KOPT-K1 (cell line): ENCODE data around the gene TGFBRAP1.
A peak's percentile ranks its signal among the peaks of the same experiment; 100 is the strongest.

ENCODE experiments used
- H3K27ac ChIP-seq: fragments of 200-600 bp; sonication (generic); 2 replicates; pipeline ENCODE4 v1.5.1; 2016; ENCODE audit warnings: antibody characterized with exemption, mild to moderate bottlenecking, low read depth, low read length; ENCODE audit not compliant: poor library complexity, severe bottlenecking
- H3K36me3 ChIP-seq: fragments of 200-600 bp; sonication (generic); 2 replicates; pipeline ENCODE4 v1.5.1; 2017; ENCODE audit warnings: antibody characterized with exemption, mild to moderate bottlenecking, low read length, moderate library complexity; ENCODE audit not compliant: insufficient read depth
- H3K9me3 ChIP-seq: fragments of 200-600 bp; sonication (generic); 2 replicates; pipeline ENCODE4 v1.5.1; 2017; ENCODE audit warnings: antibody characterized with exemption, low read length, mild to moderate bottlenecking; ENCODE audit not compliant: insufficient read depth, poor library complexity, severe bottlenecking

TGFBRAP1 gene

GRCh38 chr2:105365206-105365605 lies 35.7 kb upstream of the TGFBRAP1 start:
- H3K36me3 ChIP-seq: peaks cover under 1% of the 10 kb centered on the region; the same call in 1 of the 2 replicates
- H3K9me3 ChIP-seq: no peaks in the 10 kb centered on the region
- peak overlapping the region; percentile 13 for H3K27ac ChIP-seq

- Histone ChIP-seq H3K27ac (peak overlapping the region; percentile 13), H3K9me3 (no peaks in the 10 kb centered on the region), H3K36me3 (peaks cover 6% of the 10 kb centered on the region)
These were observed 35.1 kb upstream of the TGFBRAP1 start for GRCh38 chr2:105364436-105365139.

- H3K9me3 ChIP-seq: peaks cover 2% of the 10 kb centered on the region
- H3K36me3 ChIP-seq: peaks cover 18% of the 10 kb centered on the region
- H3K27ac ChIP-seq: peak overlapping the region; percentile 90
These were observed 33.5 kb upstream of the TGFBRAP1 start for GRCh38 chr2:105362862-105363591.

DNA sequence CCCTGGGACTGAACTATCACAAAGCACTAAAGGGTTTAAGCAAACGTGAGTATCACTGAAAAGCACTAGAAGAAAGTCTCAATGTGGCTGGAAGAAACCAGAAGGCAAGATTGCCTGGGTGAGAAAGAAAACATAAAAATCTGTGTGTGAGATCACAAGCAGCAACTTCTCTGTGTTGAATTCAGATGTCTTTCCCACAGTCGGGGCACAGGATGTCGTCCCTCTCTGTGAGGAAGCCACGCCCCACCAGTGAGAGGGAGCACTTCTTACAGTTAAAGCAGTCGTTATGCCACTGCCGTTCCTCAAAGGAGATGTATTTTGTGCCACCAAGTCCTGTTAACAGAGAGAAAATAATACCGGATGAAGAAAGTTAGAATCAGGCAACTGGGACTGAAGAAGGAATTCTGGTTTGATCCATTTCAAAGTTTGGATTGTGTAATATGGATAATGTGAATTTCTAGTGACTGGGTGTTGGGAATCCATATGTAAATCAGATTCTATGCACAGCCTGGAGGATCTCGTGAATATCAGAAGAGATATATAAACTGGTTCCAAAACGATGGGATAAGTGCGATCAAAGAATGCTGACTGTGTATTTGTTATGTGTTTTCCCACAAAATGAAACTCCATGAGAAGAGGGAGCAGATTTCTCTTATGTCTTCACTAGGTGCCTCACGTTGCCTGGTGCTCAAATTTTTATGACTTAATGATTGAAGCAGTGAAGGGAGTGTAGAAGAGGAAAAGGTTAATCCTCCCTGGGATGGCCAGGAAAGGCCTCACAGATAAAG lies 31.8 kb upstream of the TGFBRAP1 start:
- peaks cover 35% of the 10 kb centered on the region for H3K36me3 ChIP-seq

DNA sequence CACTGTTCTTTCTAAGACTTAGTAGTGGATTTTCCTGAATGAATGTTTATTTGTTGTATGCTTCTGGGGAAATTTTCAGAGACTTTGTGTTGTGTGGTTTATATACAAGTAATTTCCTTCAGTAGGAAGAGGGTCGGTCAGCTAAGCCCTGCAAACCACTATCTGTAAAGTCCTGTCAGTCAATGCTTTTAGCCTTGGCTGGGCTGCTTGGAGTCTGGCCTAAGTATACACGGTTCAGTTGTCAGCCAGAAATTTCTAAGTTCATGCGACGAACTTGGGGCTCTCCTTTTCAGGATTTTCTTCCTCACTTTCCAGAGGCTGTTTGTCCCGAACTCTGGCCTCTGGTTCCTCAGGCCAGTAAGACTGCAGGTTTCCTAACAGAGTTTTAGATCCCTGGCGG lies 29.1 kb upstream of the TGFBRAP1 start:
- Histone ChIP-seq H3K36me3 (peaks cover 60% of the 10 kb centered on the region), H3K27ac (no peak overlapping the region), H3K9me3 (peaks cover 20% of the 10 kb centered on the region)

More for the DNA sequence above, 31.8 kb upstream of the TGFBRAP1 start:
- H3K27ac ChIP-seq: peak overlapping the region; percentile 90
- H3K9me3 ChIP-seq: peaks cover 18% of the 10 kb centered on the region

DNA sequence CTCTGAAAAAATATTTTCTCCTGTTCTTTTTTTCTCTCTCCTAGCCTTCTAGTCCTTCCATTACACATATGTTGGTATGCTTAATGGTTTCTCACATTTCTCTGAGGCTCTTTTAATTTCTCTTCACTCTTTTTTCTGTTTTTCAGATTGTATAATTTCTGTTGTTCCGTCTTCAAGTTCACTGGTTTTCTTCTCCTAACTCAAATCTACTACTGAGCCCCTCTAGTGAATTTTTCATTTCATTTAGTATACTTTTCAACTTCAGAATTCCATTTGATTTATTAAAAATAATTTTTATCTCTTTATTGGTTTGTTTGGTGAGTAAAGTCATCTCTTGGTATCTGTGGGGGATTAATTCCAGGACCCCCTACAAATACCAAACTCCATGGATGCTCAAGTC lies 27.6 kb upstream of the TGFBRAP1 start:
- Histone ChIP-seq H3K27ac (no peak overlapping the region), H3K36me3 (peaks cover 74% of the 10 kb centered on the region), H3K9me3 (peaks cover 20% of the 10 kb centered on the region)

DNA sequence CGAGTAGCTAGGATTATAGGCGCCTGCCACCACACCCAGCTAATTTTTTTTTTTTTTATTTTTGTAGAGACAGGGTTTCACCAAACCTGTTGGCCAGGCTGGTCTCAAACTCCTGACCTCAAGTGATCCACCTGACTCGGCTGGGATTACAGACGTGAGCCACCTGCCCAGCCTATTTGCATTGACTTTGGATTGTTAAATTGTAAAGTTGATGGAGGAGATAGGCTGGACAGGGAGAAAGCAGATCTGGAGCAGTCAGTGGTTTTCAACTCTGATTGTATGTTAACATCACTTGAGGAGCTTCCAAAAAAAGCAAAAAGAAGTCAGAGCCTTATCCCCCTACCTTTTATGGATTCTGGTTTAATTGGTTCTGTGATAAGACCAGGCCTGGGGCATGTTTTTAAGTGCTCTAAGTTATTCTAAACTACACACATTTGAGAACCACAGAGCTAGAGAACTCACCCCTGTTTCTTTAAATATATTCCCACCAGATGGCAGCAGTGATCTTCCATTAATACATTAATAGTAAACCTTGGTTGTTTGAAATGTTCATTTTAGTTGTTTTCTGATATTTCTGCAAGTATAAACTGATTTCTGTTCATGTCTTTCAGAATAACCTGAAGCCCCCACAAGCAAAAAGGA lies 15.3 kb upstream of the TGFBRAP1 start:
- Histone ChIP-seq H3K27ac (no peak overlapping the region), H3K36me3 (peaks cover 97% of the 10 kb centered on the region), H3K9me3 (no peaks in the 10 kb centered on the region)

GRCh38 chr2:105339414-105339813 lies 9.9 kb upstream of the TGFBRAP1 start:
- no peak overlapping the region for H3K27ac ChIP-seq
- H3K9me3 ChIP-seq: no peaks in the 10 kb centered on the region
- peaks cover 56% of the 10 kb centered on the region for H3K36me3 ChIP-seq

DNA sequence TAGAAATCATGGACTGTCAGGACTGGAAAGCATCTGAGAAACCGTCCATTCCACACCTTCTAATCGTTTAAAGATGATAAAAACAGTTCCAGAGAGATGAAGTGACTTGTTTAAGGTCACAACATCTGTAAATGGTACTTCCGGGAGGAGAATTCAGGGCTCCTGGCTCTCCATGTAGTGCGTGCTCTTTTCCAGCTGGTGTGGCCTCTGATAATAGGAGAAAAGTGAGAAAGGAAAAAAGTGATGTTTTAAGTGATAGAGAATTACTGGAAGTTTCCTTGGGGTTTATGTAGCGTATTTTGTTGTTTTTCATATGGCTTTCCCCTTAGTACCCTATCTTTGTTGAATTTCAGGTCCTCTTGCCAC lies 8.5 kb upstream of the TGFBRAP1 start:
- Histone ChIP-seq H3K9me3 (no peaks in the 10 kb centered on the region), H3K27ac (peak overlapping the region; percentile 95), H3K36me3 (peaks cover 47% of the 10 kb centered on the region)

- Histone ChIP-seq H3K36me3 (peaks cover 41% of the 10 kb centered on the region), H3K27ac (peak within 1 kb of the TSS; percentile 95), H3K9me3 (no peaks in the 10 kb centered on the region)
These were observed 7.8 kb upstream of the TGFBRAP1 start, which contains the start of gene C2orf49 for GRCh38 chr2:105337122-105338019. Gene C2orf49, plus strand, starts transcription at chr2:105337540. Its CDS starts 48 bp downstream, at chr2:105337588.

DNA sequence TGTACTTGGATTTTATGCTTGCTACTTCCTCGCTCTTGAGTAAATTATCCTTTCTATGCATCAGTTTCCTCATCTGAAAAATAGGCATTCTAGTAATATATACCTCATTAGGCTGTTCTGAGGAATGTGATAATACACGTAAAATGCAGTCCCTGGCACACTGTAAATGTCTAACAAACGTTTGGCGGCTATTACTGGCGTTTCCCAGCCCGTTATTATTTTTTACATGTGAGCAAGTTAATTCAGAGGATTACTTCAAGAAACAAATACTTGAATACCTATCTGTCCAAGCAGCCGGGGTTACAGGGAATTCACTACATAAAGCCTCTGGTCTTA lies 7.2 kb upstream of the TGFBRAP1 start:
- Histone ChIP-seq H3K27ac (peak overlapping the region; percentile 95), H3K36me3 (peaks cover 35% of the 10 kb centered on the region), H3K9me3 (no peaks in the 10 kb centered on the region)

GRCh38 chr2:105335469-105335868 lies 5.9 kb upstream of the TGFBRAP1 start:
- Histone ChIP-seq H3K9me3 (no peaks in the 10 kb centered on the region), H3K36me3 (peaks cover 22% of the 10 kb centered on the region), H3K27ac (no peak overlapping the region)

GRCh38 chr2:105334211-105334610 lies 4.7 kb upstream of the TGFBRAP1 start:
- Histone ChIP-seq H3K9me3 (no peaks in the 10 kb centered on the region), H3K36me3 (peaks cover 11% of the 10 kb centered on the region; the same call in 1 of the 2 replicates), H3K27ac (no peak overlapping the region)
